Measurements from ENCODE around the gene PPP3CA. TPM values are rescaled to one million over a fixed set of nuclear protein-coding genes. Genes with fewer than 3 reads are reported as not detected.

The PPP3CA gene
- total RNA-seq, 2 experiments from 2014 or later = 12.9 to 13.8 TPM

- H3K36me3 ChIP-seq (ENCODE audit: insufficient read depth, low read length) = no peaks in the 10 kb centered on the region
- Mint-ChIP-seq H3K4me3 (no peak overlapping the region), H3K27me3 (peaks cover 10% of the 10 kb centered on the region), H3K9me3 (no peaks in the 10 kb centered on the region), H3K27ac (peak overlapping the region; percentile 76), H3K4me1 (ENCODE audit: low read depth) (peaks cover 62% of the 10 kb centered on the region), H3K36me3 (ENCODE audit: low read depth) (no peaks in the 10 kb centered on the region)
- intact Hi-C loops (cut with DNase I, micrococcal nuclease) = loop anchor here in 1 of 2 experiments (5.0 kb wide), 1 partner anchor 44 kb away; no protein-coding TSS in a partner anchor
- ATAC-seq (ENCODE audit: poor library complexity) (no peak), DNase-seq (no peak)
- ChIA-PET POLR2A (interaction anchor here (0.5 to 4.2 kb wide), 9 partner anchors 11 to 93 kb away, joined by 3 to 48 read pairs (median 4); partner anchors contain the start of gene PPP3CA), CTCF (interaction anchor here (0.8 kb wide), 1 partner anchor 1233 kb away, joined by 3 read pairs; no protein-coding TSS in a partner anchor)
- H3K27me3 ChIP-seq (ENCODE audit: control insufficient read depth in 1 of 2, insufficient read depth in 2 of 2, low read length in 2 of 2) = no peaks in the 10 kb centered on the region
- H3K27ac ChIP-seq (ENCODE audit: low read depth in 1 of 2, low read length in 2 of 2) = no peak overlapping the region
- H3K9me3 ChIP-seq (ENCODE audit: control insufficient read depth in 1 of 2, insufficient read depth in 1 of 2, low read length in 2 of 2) = no peaks in the 10 kb centered on the region
- TF ChIP-seq CTCF (IDR thresholded peaks at IDR 0.05) = no peak
- peaks cover 19% of the 10 kb centered on the region for H3K4me1 ChIP-seq (ENCODE audit: insufficient read depth, low read length)
- no peak overlapping the region for H3K4me3 ChIP-seq (ENCODE audit: low read length)
Measured at GRCh38 chr4:101326576-101326975, 20.8 kb downstream of the PPP3CA start.

GRCh38 chr4:101322743-101323142 is 24.6 kb downstream of the PPP3CA start:
- Mint-ChIP-seq H3K4me3 (no peak overlapping the region), H3K27me3 (peaks cover 10% of the 10 kb centered on the region), H3K4me1 (ENCODE audit: low read depth) (peaks cover 41% of the 10 kb centered on the region), H3K36me3 (ENCODE audit: low read depth) (no peaks in the 10 kb centered on the region), H3K9me3 (no peaks in the 10 kb centered on the region), H3K27ac (no peak overlapping the region)
- Histone ChIP-seq H3K9me3 (ENCODE audit: control insufficient read depth in 1 of 2, insufficient read depth in 1 of 2, low read length in 2 of 2) (no peaks in the 10 kb centered on the region), H3K36me3 (ENCODE audit: insufficient read depth, low read length) (no peaks in the 10 kb centered on the region), H3K27ac (ENCODE audit: low read depth in 1 of 2, low read length in 2 of 2) (no peak overlapping the region), H3K4me1 (ENCODE audit: insufficient read depth, low read length) (peaks cover 6% of the 10 kb centered on the region), H3K27me3 (ENCODE audit: control insufficient read depth in 1 of 2, insufficient read depth in 2 of 2, low read length in 2 of 2) (no peaks in the 10 kb centered on the region), H3K4me3 (ENCODE audit: low read length) (no peak overlapping the region)
- intact Hi-C loops (cut with DNase I, micrococcal nuclease) = loop anchor here in 1 of 2 experiments (5.0 kb wide), 1 partner anchor 40 kb away; no protein-coding TSS in a partner anchor
- no peak for DNase-seq
- ChIA-PET CTCF (no interaction called here), POLR2A (no interaction called here)
- TF ChIP-seq CTCF (IDR thresholded peaks at IDR 0.05) = no peak
- no peak for ATAC-seq (ENCODE audit: poor library complexity)

- no peaks in the 10 kb centered on the region for H3K36me3 Mint-ChIP-seq (ENCODE audit: low read depth)
- POLR2A ChIA-PET = interaction anchor here (1.5 kb wide), 1 partner anchor 10 kb away, joined by 3 read pairs; no protein-coding TSS in a partner anchor
Measured at GRCh38 chr4:101321481-101322042, 25.8 kb downstream of the PPP3CA start.

More at GRCh38 chr4:101321481-101322042, 25.8 kb downstream of the PPP3CA start:
- CTCF ChIA-PET = no interaction called here
- H3K27ac ChIP-seq (ENCODE audit: low read depth in 1 of 2, low read length in 2 of 2) = no peak overlapping the region
- DNase-seq (no peak), ATAC-seq (ENCODE audit: poor library complexity) (no peak)
- no peaks in the 10 kb centered on the region for H3K27me3 ChIP-seq (ENCODE audit: control insufficient read depth in 1 of 2, insufficient read depth in 2 of 2, low read length in 2 of 2)
- intact Hi-C loops (cut with DNase I, micrococcal nuclease) = loop anchor here in 1 of 2 experiments (5.0 kb wide), 1 partner anchor 39 kb away; no protein-coding TSS in a partner anchor
- no peaks in the 10 kb centered on the region for H3K9me3 ChIP-seq (ENCODE audit: control insufficient read depth in 1 of 2, insufficient read depth in 1 of 2, low read length in 2 of 2)
- no peak overlapping the region for H3K27ac Mint-ChIP-seq
- no peaks in the 10 kb centered on the region for H3K9me3 Mint-ChIP-seq
- H3K4me1 ChIP-seq (ENCODE audit: insufficient read depth, low read length) = peaks cover 6% of the 10 kb centered on the region
- no peaks in the 10 kb centered on the region for H3K36me3 ChIP-seq (ENCODE audit: insufficient read depth, low read length)
- H3K4me3 ChIP-seq (ENCODE audit: low read length) = no peak overlapping the region
- peaks cover 39% of the 10 kb centered on the region for H3K4me1 Mint-ChIP-seq (ENCODE audit: low read depth)
- H3K4me3 Mint-ChIP-seq = no peak overlapping the region
- peaks cover 8% of the 10 kb centered on the region for H3K27me3 Mint-ChIP-seq
- no peak for TF ChIP-seq CTCF (IDR thresholded peaks at IDR 0.05)

Measured in CD4-positive, alpha-beta T cell (primary cell).